Heart left ventricle (tissue), 13 donors: Measurements from ENCODE around the gene C2CD2.

ENCODE experiments used
- CTCF ChIP-seq, 12 donors: fragments of 200-600 bp; sonication (generic) in 4 of 12; IDR thresholded peaks; one replicate each; pipeline versions ENCODE4 v1.5.0 to v1.8.0; 2018 to 2022; ENCODE audit warnings: antibody characterized with exemption in 12 of 12, mild to moderate bottlenecking in 5 of 12
- POLR2A ChIP-seq, 2 donors: fragments of 450-650 bp; IDR thresholded peaks; one replicate each; pipeline ENCODE4 v1.6.1; 2017; ENCODE audit warnings: antibody characterized with exemption in 2 of 2, mild to moderate bottlenecking in 2 of 2, moderate library complexity in 2 of 2
- donor health status: ischemic (EF 13 %, LVEDD 7.1; RV severe dilation, severe dysfunction).
- donor health status: DM: no; HTN: yes; CAD: no.
- donor health status: DM: no; HTN: no; CAD: no.
- donor health status: ischemic (EF 25% LVEDD 6.9; RV normal size, moderate dysfunction).
- donor health status: ischemic (EF 25% LVEDD 5.7; RV mildly dilated, moderate dysfunction).
- donor health status: ischemic (EF 35%, LVEDD 5.7; RV mildly dilated, moderate dysfunction).
- donor health status: nonischemic (EF 11% LVEDD 7.7; RV severe dilation, severe dysfunction).
- donor health status: DM: yes; HTN: yes; CAD: no.
- donor health status: PGD.
- donor health status: ischemic (EF 29% LVEDD 5.4; RV normal size, mild dysfunction).
- donor health status: nonischemic (EF 23%, LVEDD 6.1; RV moderate dilation, normal function).

GRCh38 chr21:41997657-41998056 lies 43.8 kb upstream of the C2CD2 start:
- TF ChIP-seq CTCF (IDR thresholded peaks at IDR 0.05) (no peak), POLR2A (IDR thresholded peaks at IDR 0.05) (no peak)
